Measurements from ENCODE around the gene MYO5A. TPM values are rescaled to one million over a fixed set of nuclear protein-coding genes. Genes with fewer than 3 reads are reported as not detected.
"Not testable (repeated sequence)": the region's sequence is repeated elsewhere in the genome, so short reads cannot be mapped to it uniquely, and the experiment has no call there.

The MYO5A gene
- total RNA-seq, 1 experiment from 2014 or later = 61.1 TPM

- Histone ChIP-seq H3K9me3 (ENCODE audit: control insufficient read depth, insufficient read depth, low read depth, low read length) (no peaks in the 10 kb centered on the region), H3K4me3 (ENCODE audit: low read depth in 2 of 2, low read length in 2 of 2) (no peak overlapping the region), H3K4me1 (ENCODE audit: control insufficient read depth, insufficient read depth, low read length) (no peaks in the 10 kb centered on the region), H3K36me3 (ENCODE audit: control insufficient read depth, insufficient read depth, low read length) (no peaks in the 10 kb centered on the region), H3K27me3 (ENCODE audit: control insufficient read depth, insufficient read depth, low read length) (no peaks in the 10 kb centered on the region), H3K27ac (ENCODE audit: low read length) (no peak overlapping the region)
- ChIA-PET CTCF (no interaction called here), POLR2A (no interaction called here)
- no TSS peak for BruUV-seq (replicated peaks)
- intact Hi-C loops (cut with micrococcal nuclease; ENCODE audit: unreplicated experiment) (no loop called here), in situ Hi-C loops (cut with HindIII; ENCODE audit: low pct_unique_long_range_greater_than_20kb, low sequenced_read_pairs) (no loop called here)
- TF ChIP-seq TCF7L2 (IDR thresholded peaks at IDR 0.05; ENCODE audit: low read depth, low read length) (no peak), REST (IDR thresholded peaks at IDR 0.05; ENCODE audit: insufficient read depth in 1 of 2, low read depth in 2 of 2, low read length in 1 of 2) (no peak), CTCF (IDR thresholded peaks at IDR 0.05) (no peak), SIN3A (IDR thresholded peaks at IDR 0.05; ENCODE audit: borderline replicate concordance, insufficient read depth, low read depth, low read length) (no peak), POLR2AphosphoS5 (IDR thresholded peaks at IDR 0.05; ENCODE audit: low read depth, low read length) (no peak)
- ATAC-seq (no peak), DNase-seq (ENCODE audit: low read depth, low spot score) (no peak)
These were observed 37.2 kb downstream of the MYO5A start for GRCh38 chr15:52491472-52491871.

DNA sequence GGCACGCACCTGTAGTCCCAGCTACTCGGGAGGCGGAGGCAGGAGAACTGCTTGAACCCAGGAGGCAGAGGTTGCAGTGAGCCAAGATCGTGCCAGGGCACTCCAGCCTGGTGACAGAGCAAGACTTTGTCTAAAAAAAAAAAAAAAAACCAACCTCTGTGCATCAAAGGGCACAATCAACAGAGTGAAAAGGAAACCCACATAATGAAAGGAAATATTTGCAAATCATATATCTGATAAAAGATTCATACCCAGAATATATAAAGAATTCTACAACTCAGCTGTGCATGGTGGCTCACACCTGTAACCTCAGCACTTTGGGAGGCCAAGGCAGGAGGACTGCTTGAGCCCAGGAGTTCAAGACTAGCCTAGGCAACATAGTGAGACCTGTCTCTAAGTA, 39.2 kb downstream of the MYO5A start:
- H3K36me3 ChIP-seq (ENCODE audit: control insufficient read depth, insufficient read depth, low read length); H3K27ac ChIP-seq (ENCODE audit: low read length); H3K9me3 ChIP-seq (ENCODE audit: control insufficient read depth, insufficient read depth, low read depth, low read length); CTCF ChIA-PET; H3K27me3 ChIP-seq (ENCODE audit: control insufficient read depth, insufficient read depth, low read length); in situ Hi-C loops (cut with HindIII; ENCODE audit: low pct_unique_long_range_greater_than_20kb, low sequenced_read_pairs); BruUV-seq (replicated peaks); ATAC-seq; H3K4me1 ChIP-seq (ENCODE audit: control insufficient read depth, insufficient read depth, low read length); intact Hi-C loops (cut with micrococcal nuclease; ENCODE audit: unreplicated experiment); DNase-seq (ENCODE audit: low read depth, low spot score); H3K4me3 ChIP-seq (ENCODE audit: low read depth in 2 of 2, low read length in 2 of 2): not testable (repeated sequence)
- POLR2A ChIA-PET = interaction anchor here (0.7 kb wide), 1 partner anchor 142 kb away, joined by 5 read pairs; no protein-coding TSS in a partner anchor

DNA sequence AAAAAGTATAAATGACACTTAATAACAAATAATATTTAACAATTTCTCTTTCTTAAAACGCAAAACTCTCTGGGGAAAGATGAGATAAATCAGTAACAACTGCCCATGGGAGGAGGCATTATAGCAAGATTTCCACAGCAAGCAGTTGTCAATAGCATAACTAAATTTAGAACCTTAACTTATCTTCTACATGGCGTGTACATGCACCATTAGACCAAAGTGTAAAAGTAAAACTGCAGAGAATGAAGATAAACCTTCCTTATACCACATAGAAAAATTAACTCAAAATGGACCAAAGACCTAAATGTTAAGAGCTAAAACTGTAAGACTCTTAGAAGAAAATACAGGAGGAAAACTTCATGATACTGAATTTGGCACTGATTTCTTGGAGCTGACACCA, 39.9 kb downstream of the MYO5A start:
- CTCF ChIA-PET = no interaction called here
- DNase-seq (ENCODE audit: low read depth, low spot score) = no peak
- TF ChIP-seq SIN3A (IDR thresholded peaks at IDR 0.05; ENCODE audit: borderline replicate concordance, insufficient read depth, low read depth, low read length) (no peak), POLR2AphosphoS5 (IDR thresholded peaks at IDR 0.05; ENCODE audit: low read depth, low read length) (no peak), TCF7L2 (IDR thresholded peaks at IDR 0.05; ENCODE audit: low read depth, low read length) (no peak), CTCF (IDR thresholded peaks at IDR 0.05) (no peak), REST (IDR thresholded peaks at IDR 0.05; ENCODE audit: insufficient read depth in 1 of 2, low read depth in 2 of 2, low read length in 1 of 2) (no peak)
- no peaks in the 10 kb centered on the region for H3K36me3 ChIP-seq (ENCODE audit: control insufficient read depth, insufficient read depth, low read length)
- in situ Hi-C loops (cut with HindIII; ENCODE audit: low pct_unique_long_range_greater_than_20kb, low sequenced_read_pairs) = no loop called here
- BruUV-seq (replicated peaks) = no TSS peak
- no peak overlapping the region for H3K27ac ChIP-seq (ENCODE audit: low read length)
- POLR2A ChIA-PET = interaction anchor here (0.7 kb wide), 1 partner anchor 142 kb away, joined by 5 read pairs; no protein-coding TSS in a partner anchor
- no peaks in the 10 kb centered on the region for H3K9me3 ChIP-seq (ENCODE audit: control insufficient read depth, insufficient read depth, low read depth, low read length)
- no peaks in the 10 kb centered on the region for H3K4me1 ChIP-seq (ENCODE audit: control insufficient read depth, insufficient read depth, low read length)
- intact Hi-C loops (cut with micrococcal nuclease; ENCODE audit: unreplicated experiment) = no loop called here
- ATAC-seq = no peak
- no peaks in the 10 kb centered on the region for H3K27me3 ChIP-seq (ENCODE audit: control insufficient read depth, insufficient read depth, low read length)
- H3K4me3 ChIP-seq (ENCODE audit: low read depth in 2 of 2, low read length in 2 of 2) = no peak overlapping the region
